Activated CD8-positive, alpha-beta memory T cell treated with anti-CD3 and anti-CD28 coated beads, Interleukin-2, amount 50 U/mL, for 1 hour (primary cell): Measurements from ENCODE around the gene ADPRS.

ENCODE experiments used
- DNase-seq: peaks from one replicate; pipeline ENCODE4 v3.0.0-alpha.2; 2020; ENCODE audit errors: extremely low read depth

Gene ADPRS

DNA sequence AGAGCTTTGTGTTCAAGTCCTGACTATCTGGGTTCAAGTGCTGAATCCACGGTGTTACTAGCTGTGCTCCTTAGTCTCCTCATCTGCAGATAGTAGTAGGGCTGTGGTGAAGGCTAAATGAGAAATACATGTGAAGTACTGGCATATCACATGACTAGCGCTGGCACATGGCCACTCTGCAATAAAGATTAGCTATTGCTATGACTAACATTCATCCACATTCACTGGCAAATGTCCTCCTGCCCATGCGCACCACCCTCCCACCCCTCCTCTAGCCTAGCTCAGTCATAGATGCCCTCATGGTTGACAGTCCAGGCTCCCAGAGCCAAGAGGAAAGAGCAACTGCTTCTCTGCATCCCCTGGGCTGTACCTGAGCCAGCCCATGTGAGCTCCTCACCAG lies 44.8 kb downstream of the ADPRS start:
- DNase-seq, result no peak

DNA sequence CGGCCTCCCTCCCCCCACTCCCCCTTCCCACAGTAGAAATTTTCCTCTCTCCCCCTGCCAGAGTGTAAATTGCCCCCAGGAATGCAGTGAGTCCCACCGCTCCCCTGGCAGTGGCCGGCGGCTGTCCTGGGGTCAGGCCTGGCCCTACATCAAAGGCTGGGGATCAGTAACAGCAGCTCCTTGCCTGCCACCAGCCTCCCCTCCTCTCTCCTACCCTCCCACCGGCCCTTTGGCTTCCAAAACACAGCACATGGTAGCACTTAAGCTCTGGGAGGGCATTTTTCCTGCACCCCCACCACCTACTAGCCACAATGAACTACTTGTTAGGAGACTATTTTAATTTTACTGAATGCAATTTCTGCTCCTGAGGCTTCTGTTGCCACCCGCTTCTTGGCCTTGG lies 45.3 kb downstream of the ADPRS start:
- no peak for DNase-seq

DNA sequence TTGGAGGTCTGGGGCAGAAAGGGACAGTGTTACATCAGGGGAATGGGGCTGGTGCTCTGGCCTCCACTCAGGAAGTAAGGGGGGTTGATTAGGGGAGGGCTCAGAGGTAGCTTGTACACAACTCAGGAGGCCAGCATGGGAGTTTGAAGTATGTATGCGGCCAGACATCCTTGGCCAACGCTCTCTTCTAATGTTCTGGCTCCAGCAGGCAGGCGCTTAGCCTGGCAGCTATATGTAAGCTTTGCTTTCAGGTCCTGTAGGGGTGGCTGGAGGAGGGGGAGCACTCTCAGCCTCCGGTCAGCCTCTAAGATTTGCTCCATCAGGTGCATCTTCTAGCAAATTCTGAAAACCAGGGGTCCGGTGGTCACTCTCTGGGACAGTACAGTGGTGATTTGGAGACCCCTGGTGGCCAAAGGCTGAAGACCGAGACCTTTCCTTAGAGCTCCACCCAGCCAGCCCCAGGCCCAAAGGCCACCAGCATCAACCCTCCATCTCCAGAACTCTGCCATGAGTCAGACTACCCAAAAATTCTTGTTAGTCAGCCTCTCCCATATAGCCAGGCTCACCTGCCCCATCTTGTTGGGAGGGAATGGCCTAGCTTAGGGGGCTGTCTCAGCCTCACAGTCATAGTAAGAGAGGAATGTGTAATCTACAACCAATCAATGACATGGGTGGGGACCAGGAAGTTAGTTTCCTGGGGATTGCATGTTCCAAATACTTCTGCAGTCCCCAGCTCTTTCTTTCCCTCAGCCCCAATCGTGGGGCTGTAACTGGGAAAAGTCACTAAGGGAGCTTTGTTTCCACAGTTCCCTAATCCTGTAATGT lies 46.0 kb downstream of the ADPRS start:
- DNase-seq, result no peak

DNA sequence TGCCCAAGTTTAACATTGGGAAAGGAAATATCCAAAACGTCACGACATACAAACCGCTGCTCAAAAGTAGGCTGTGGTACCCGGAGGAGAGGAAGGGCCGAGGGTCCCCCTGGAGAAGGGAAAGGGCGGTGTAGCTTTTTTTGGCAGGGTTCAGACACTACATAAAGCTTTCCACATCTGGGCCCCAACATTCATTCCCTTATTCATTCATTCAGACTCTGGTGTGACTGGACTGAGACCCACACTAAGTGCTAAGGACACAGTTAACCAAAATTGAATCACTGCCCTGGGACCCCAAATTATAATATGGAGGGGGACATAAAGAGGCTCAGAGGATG lies 46.6 kb downstream of the ADPRS start:
- DNase-seq, result no peak

DNA sequence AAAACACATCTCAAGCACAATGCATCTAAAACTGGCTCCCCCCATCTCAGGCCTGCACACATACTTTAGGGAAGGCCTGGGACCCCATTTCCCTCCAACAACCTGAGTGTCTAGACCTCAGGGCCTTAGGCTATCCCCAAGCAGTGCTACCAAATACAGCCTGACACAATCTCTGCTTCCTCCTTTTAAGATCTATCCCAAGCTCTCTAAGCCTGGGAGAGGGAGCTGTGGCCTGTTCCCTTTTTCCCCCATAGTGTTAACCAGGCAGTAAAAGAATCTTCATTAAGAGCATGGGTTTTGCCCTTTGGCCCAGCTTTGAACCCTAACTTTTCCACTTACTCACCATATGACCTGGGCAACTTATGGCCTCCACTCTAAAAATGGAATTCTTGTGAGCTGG lies 47.1 kb downstream of the ADPRS start:
- DNase-seq, result no peak

DNA sequence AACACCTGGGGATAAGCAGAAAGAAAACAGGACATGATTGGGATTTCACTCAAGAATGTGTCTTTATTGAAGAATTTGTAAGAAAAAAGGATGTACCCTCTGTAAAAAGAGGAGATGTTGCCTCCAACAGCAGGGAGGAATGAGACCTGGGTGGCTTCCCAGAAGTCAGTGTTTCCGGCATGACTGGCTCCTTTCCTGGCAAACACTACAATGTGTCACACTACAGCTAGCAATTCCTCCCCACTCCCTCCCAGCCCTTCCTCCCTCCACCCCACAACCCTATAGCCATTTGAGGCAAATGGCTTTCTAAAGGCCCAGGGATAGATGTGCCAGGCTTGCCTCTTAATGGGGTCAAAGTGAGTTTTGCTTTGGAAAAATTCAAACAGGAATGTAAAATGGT lies 47.8 kb downstream of the ADPRS start:
- no peak for DNase-seq

DNA sequence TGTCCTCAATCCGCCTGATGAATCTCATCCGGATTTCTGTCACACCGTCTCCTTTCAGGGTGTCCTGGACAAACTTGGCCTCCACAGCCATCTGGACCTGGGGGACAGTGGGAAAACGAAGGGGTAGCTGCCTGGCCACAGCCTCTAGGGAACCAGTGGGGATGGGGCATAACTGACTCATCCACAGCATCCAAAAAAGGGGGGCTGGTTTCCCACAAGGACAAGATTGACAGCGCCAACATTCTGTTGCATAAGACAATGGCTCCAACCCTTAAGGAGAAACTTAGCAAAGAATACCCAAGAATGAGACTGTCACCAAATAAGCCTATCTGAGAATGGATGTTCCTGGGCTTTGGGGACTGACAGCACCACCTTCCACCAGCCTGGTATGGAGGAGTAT lies 48.5 kb downstream of the ADPRS start:
- no peak for DNase-seq

DNA sequence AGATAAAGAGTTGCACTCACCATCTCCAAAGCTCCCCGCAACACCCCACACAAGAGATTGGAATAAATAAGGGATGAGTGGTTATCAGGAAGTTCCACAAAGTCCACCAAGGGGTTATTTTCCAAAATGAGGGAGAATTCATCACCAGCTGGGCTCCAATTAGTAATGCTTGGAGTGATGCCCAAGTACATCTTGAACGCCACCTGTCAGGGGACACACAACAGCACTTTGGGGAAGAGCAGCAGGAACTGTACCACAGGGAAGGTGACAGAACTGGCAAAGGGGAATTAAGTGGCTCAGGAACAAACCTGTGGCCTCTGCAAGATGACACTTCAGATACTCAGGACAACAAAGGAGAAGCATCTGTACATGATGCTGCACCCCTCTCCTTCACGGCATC lies 49.1 kb downstream of the ADPRS start:
- DNase-seq, result no peak

DNA sequence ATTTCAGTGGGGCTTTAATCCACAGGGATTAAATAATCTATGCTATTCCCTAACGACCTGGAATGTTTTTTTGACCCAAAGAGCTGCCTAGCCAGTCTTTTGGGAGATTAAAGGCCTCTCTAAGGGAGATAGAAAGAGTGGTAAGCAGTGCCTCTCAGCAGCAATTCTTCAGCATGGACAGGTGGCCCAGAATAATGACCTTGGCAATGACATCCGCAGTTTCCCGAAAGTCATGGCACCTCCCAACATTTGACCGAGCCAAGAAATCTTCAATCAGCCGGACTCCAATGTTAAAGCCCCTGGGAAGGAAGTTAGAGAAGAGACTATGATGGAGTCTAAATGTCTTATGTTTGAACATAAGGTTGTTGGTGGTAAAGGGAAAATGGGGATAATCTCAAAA lies 50.8 kb downstream of the ADPRS start:
- no peak for DNase-seq

DNA sequence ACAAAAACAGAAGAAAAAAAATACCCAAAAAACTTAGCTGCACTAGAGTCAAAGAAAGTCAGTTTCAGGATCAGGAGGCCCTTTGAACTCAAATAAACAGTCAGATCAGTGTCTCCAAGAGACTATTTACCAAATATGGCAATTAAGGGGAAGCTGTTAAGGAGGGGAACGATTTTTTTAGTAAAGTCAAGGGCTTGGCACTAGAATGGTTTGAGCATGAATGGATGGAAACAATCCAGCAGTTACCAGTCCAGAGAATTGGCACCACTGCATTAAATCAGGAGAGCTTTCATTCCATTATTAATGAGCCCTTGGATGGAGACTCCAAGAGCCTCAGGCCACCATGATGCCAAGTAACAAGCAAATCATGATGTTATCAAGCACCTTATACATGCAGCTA lies 53.4 kb downstream of the ADPRS start:
- DNase-seq, result no peak

DNA sequence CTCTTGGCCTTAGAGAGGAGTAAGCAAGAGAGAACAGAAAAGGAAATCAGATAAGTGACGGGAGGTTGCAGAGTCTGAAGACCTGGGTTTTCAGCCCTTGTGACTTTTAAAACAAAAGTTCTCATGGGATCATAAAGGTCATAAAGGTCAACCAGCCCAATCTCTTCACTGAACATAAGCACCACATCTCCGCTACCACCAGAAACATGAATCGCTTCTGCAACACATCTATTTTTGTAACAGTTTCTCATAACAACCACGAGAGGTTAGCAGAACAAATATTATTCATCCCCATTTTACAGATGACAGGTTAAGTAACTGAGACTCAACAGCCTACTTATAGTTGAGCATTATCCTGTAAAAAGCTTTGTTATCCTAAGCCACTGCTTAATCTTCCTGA lies 54.7 kb downstream of the ADPRS start:
- no peak for DNase-seq
